T-cell (primary cell): ENCODE data around the gene TBC1D24. TPM values are rescaled to one million over a fixed set of nuclear protein-coding genes. Genes with fewer than 3 reads are reported as not detected.

Source experiments
- ATAC-seq, 4 experiments: fragments of 200-7000 bp in 3 of 4; fragments of 150-1000 bp in 1 of 4; cut with Tn5 transposase; replicated peaks in 1 of 4; 1 replicate in 3 of 4; 2 replicates in 1 of 4; pipeline ENCODE4 v1.10.0; 2021; ENCODE audit warnings: moderate library complexity in 3 of 4, mild to moderate bottlenecking in 2 of 4, moderate number of reproducible peaks in 1 of 4
- CTCF ChIA-PET, 2 donors: fragments of 300-600 bp; sonication (Branson Sonifier 250); formaldehyde crosslinking; loops; one replicate each; lab custom pipeline; 2022; ENCODE audit warnings: antibody characterized with exemption in 2 of 2; lab: Charles Lee
- POLR2A ChIA-PET, 2 donors: fragments of 300-600 bp; sonication (Branson Sonifier 250); formaldehyde crosslinking; loops; one replicate each; lab custom pipeline; 2022; ENCODE audit warnings: antibody characterized with exemption in 2 of 2; lab: Charles Lee
- DNase-seq, 35 experiments: peaks; one replicate each; pipeline versions ENCODE4 v3.0.0 to v3.0.0-alpha.2; 2013 to 2023
- H3K27ac ChIP-seq: one replicate; pipeline ENCODE4 v1.5.1; 2013; ENCODE audit warnings: low read length
- H3K27me3 ChIP-seq, 2 experiments: replicated peaks in 1 of 2; 1 replicate in 1 of 2; 2 replicates in 1 of 2; pipeline versions ENCODE4 v1.6.1 to v1.7.0; 2013; ENCODE audit warnings: low read length in 1 of 2, mixed read lengths in 1 of 2; ENCODE audit not compliant: control insufficient read depth in 2 of 2, insufficient read depth in 2 of 2; ENCODE audit errors: extremely low read depth in 1 of 2
- H3K36me3 ChIP-seq, 2 donors: 1 replicate in 1 of 2; 2 replicates in 1 of 2; pipeline versions ENCODE4 v1.6.1 to v1.7.0; 2013; ENCODE audit warnings: low read length in 1 of 2; ENCODE audit not compliant: control insufficient read depth in 2 of 2, insufficient read depth in 1 of 2; ENCODE audit errors: extremely low read depth in 1 of 2
- H3K4me1 ChIP-seq, 2 experiments: 1 replicate in 1 of 2; 2 replicates in 1 of 2; pipeline versions ENCODE4 v1.6.1 to v1.7.0; 2013; ENCODE audit warnings: low read length in 2 of 2, mixed read lengths in 1 of 2; ENCODE audit not compliant: insufficient read depth in 2 of 2, control insufficient read depth in 1 of 2; ENCODE audit errors: extremely low read depth in 1 of 2
- H3K4me3 ChIP-seq, 2 donors: 1 replicate in 1 of 2; 2 replicates in 1 of 2; pipeline versions ENCODE4 v1.5.1 to v1.7.0; 2013; ENCODE audit warnings: mild to moderate bottlenecking in 2 of 2, low read length in 1 of 2, moderate library complexity in 1 of 2; ENCODE audit not compliant: control insufficient read depth in 1 of 2; ENCODE audit errors: extremely low read depth in 1 of 2
- H3K9me3 ChIP-seq: 2 replicates; pipeline ENCODE4 v1.7.0; 2013
- H3K27ac Mint-ChIP-seq, 2 donors: one replicate each; pipeline ENCODE4 v1.8.0; 2020 to 2021; ENCODE audit warnings: mild to moderate bottlenecking in 2 of 2, mixed read lengths in 2 of 2
- H3K27me3 Mint-ChIP-seq, 2 donors: one replicate each; pipeline ENCODE4 v1.8.0; 2021 to 2022; ENCODE audit warnings: mixed read lengths in 2 of 2
- H3K36me3 Mint-ChIP-seq: one replicate; pipeline ENCODE4 v1.8.0; 2021; ENCODE audit warnings: mixed read lengths
- H3K4me1 Mint-ChIP-seq, 3 donors: one replicate each; pipeline ENCODE4 v1.8.0; 2020 to 2022; ENCODE audit warnings: mixed read lengths in 3 of 3, mild to moderate bottlenecking in 1 of 3
- H3K4me3 Mint-ChIP-seq, 3 donors: one replicate each; pipeline ENCODE4 v1.8.0; 2020 to 2022; ENCODE audit warnings: mild to moderate bottlenecking in 3 of 3, mixed read lengths in 3 of 3, moderate library complexity in 3 of 3
- H3K9me3 Mint-ChIP-seq, 3 donors: one replicate each; pipeline ENCODE4 v1.8.0; 2020 to 2022; ENCODE audit warnings: mixed read lengths in 3 of 3
- WGBS: methylation state at CpG from one replicate; pipeline ENCODE4 v1.1.5; 2013; ENCODE audit warnings: missing lambda C conversion rate; ENCODE audit not compliant: insufficient coverage; 5-methylcytosine and 5-hydroxymethylcytosine counted together
- total RNA-seq, 35 experiments: library from RNA in 6 of 35; stranded (reverse) in 6 of 35; fragments of 120-200 nt in 1 of 35; gene quantifications; one replicate each; pipeline versions ENCODE4 v1.2.1 to v1.2.4 and lab custom pipeline; 2013 to 2026

TBC1D24 gene
- total RNA-seq, 5 donors from 2014 or later (not counting 1 experiment from before 2014, with no cell fraction given): 8.3 to 22.2 (median 10.7) TPM

GRCh38 chr16:2485811-2486507 is 11.0 kb downstream of the TBC1D24 start:
- H3K9me3 ChIP-seq: no peaks in the 10 kb centered on the region
- Mint-ChIP-seq H3K9me3 (no peaks in the 10 kb centered on the region), H3K4me1 (peaks cover 12 to 19% (median 19%) of the 10 kb centered on the region in 3 donors), H3K4me3 (no peak overlapping the region), H3K36me3 (no peaks in the 10 kb centered on the region), H3K27me3 (no peaks in the 10 kb centered on the region), H3K27ac (no peak overlapping the region)
- peaks cover 0 to 4% of the 10 kb centered on the region in 2 donors for H3K36me3 ChIP-seq
- H3K4me3 ChIP-seq: no peak overlapping the region
- DNase-seq (no peak), ATAC-seq (no peak)
- 92% methylated on average over 27 of the region's 33 CpGs for WGBS
- peaks cover 0 to 4% of the 10 kb centered on the region in 2 experiments for H3K27me3 ChIP-seq
- ChIA-PET POLR2A (interaction anchor here in 1 of 2 donors (0.6 kb wide), 1 partner anchor 330 kb away, joined by 5 read pairs; the partner anchor contains the start of gene TRAF7), CTCF (no interaction called here)
- peak overlapping the region; percentile 53 for H3K27ac ChIP-seq
- peaks cover 5 to 23% of the 10 kb centered on the region in 2 experiments for H3K4me1 ChIP-seq

- ATAC-seq (peak; percentile 95 to 99 (median 98)), DNase-seq (peak; percentile 53 to 90 (median 78))
- Mint-ChIP-seq H3K4me1 (peaks cover 12 to 19% (median 19%) of the 10 kb centered on the region in 3 donors), H3K4me3 (peak overlapping the region in 2 of 3 donors; percentile 42 to 49), H3K27me3 (no peaks in the 10 kb centered on the region), H3K9me3 (no peaks in the 10 kb centered on the region), H3K36me3 (no peaks in the 10 kb centered on the region), H3K27ac (peak overlapping the region; percentile 68 to 85)
- POLR2A ChIA-PET: interaction anchor here (0.5 to 0.6 kb wide), 2 partner anchors 74 to 331 kb away, joined by 5 to 9 read pairs; partner anchors contain the start of gene TRAF7 (in 1 of the 2)
- H3K36me3 ChIP-seq: peaks cover 0 to 4% of the 10 kb centered on the region in 2 donors
- peak overlapping the region; percentile 53 for H3K27ac ChIP-seq
- peaks cover 0 to 4% of the 10 kb centered on the region in 2 experiments for H3K27me3 ChIP-seq
- H3K4me3 ChIP-seq: peak overlapping the region in 1 of 2 donors; percentile 7
- H3K9me3 ChIP-seq: no peaks in the 10 kb centered on the region
- WGBS: 25% methylated on average over 28 of the region's 29 CpGs
- CTCF ChIA-PET: no interaction called here
- peaks cover 5 to 23% of the 10 kb centered on the region in 2 experiments for H3K4me1 ChIP-seq
These were observed 12.0 kb downstream of the TBC1D24 start for GRCh38 chr16:2486645-2487516.

GRCh38 chr16:2487517-2487842 is 12.6 kb downstream of the TBC1D24 start:
- H3K36me3 ChIP-seq: peaks cover 0 to 4% of the 10 kb centered on the region in 2 donors
- no peaks in the 10 kb centered on the region for H3K36me3 Mint-ChIP-seq
- peak overlapping the region; percentile 53 for H3K27ac ChIP-seq
- ChIA-PET CTCF (no interaction called here), POLR2A (no interaction called here)
- no peaks in the 10 kb centered on the region for H3K9me3 Mint-ChIP-seq
- DNase-seq (no peak), ATAC-seq (no peak)
- peaks cover 5 to 23% of the 10 kb centered on the region in 2 experiments for H3K4me1 ChIP-seq
- WGBS: 61% methylated on average over 8 of the region's 8 CpGs
- H3K9me3 ChIP-seq: no peaks in the 10 kb centered on the region
- peak overlapping the region; percentile 68 to 85 for H3K27ac Mint-ChIP-seq
- peaks cover 0 to 4% of the 10 kb centered on the region in 2 experiments for H3K27me3 ChIP-seq
- peaks cover 11 to 19% (median 13%) of the 10 kb centered on the region in 3 donors for H3K4me1 Mint-ChIP-seq
- peak overlapping the region in 2 of 3 donors; percentile 42 to 49 for H3K4me3 Mint-ChIP-seq
- no peak overlapping the region for H3K4me3 ChIP-seq
- no peaks in the 10 kb centered on the region for H3K27me3 Mint-ChIP-seq

- DNase-seq (no peak), ATAC-seq (no peak)
- H3K9me3 ChIP-seq: no peaks in the 10 kb centered on the region
- H3K9me3 Mint-ChIP-seq: no peaks in the 10 kb centered on the region
- peak overlapping the region in 1 of 3 donors; percentile 42 for H3K4me3 Mint-ChIP-seq
- POLR2A ChIA-PET: interaction anchor here in 1 of 2 donors (0.6 kb wide), 1 partner anchor 333 kb away, joined by 3 read pairs; the partner anchor contains the start of gene TRAF7
- no peak overlapping the region for H3K27ac ChIP-seq
- H3K27ac Mint-ChIP-seq: no peak overlapping the region
- H3K4me1 Mint-ChIP-seq: peaks cover 11 to 19% (median 11%) of the 10 kb centered on the region in 3 donors
- peaks cover 0 to 4% of the 10 kb centered on the region in 2 experiments for H3K27me3 ChIP-seq
- CTCF ChIA-PET: interaction anchor here in 1 of 2 donors (0.6 kb wide), 2 partner anchors 94 to 286 kb away, joined by 3 to 4 read pairs; no protein-coding TSS in a partner anchor
- peaks cover 0 to 4% of the 10 kb centered on the region in 2 donors for H3K36me3 ChIP-seq
- H3K4me3 ChIP-seq: no peak overlapping the region
- H3K27me3 Mint-ChIP-seq: no peaks in the 10 kb centered on the region
- WGBS: 78% methylated on average over 4 of the region's 15 CpGs
- H3K4me1 ChIP-seq: peaks cover 5 to 23% of the 10 kb centered on the region in 2 experiments
- no peaks in the 10 kb centered on the region for H3K36me3 Mint-ChIP-seq
These were observed 13.1 kb downstream of the TBC1D24 start for GRCh38 chr16:2487903-2488531.

- ChIA-PET POLR2A (no interaction called here), CTCF (no interaction called here)
- no peaks in the 10 kb centered on the region for H3K9me3 Mint-ChIP-seq
- Histone ChIP-seq H3K4me3 (no peak overlapping the region), H3K36me3 (peaks cover 0 to 4% of the 10 kb centered on the region in 2 donors), H3K4me1 (peaks cover 5 to 23% of the 10 kb centered on the region in 2 experiments), H3K27ac (no peak overlapping the region), H3K27me3 (peaks cover 0 to 4% of the 10 kb centered on the region in 2 experiments), H3K9me3 (no peaks in the 10 kb centered on the region)
- H3K4me3 Mint-ChIP-seq: no peak overlapping the region
- WGBS: 96% methylated on average over 15 of the region's 16 CpGs
- ATAC-seq (no peak), DNase-seq (no peak)
- peaks cover 11 to 19% (median 11%) of the 10 kb centered on the region in 3 donors for H3K4me1 Mint-ChIP-seq
- no peaks in the 10 kb centered on the region for H3K36me3 Mint-ChIP-seq
- H3K27ac Mint-ChIP-seq: no peak overlapping the region
- H3K27me3 Mint-ChIP-seq: no peaks in the 10 kb centered on the region
These were observed 14.7 kb downstream of the TBC1D24 start for GRCh38 chr16:2489581-2489980.
